GM21737 (cell line): ENCODE data around the gene ARRB1.

Experiments used
- ATAC-seq: cut with Tn5 transposase; IDR thresholded peaks from one replicate; pipeline ENCODE4 v1.9.1; 2021; ENCODE audit warnings: mild to moderate bottlenecking, moderate library complexity; ENCODE audit not compliant: unreplicated experiment

The ARRB1 gene

GRCh38 chr11:75303544-75304224, 47.8 kb downstream of the ARRB1 start:
- no peak for ATAC-seq

- no peak for ATAC-seq
Measured at GRCh38 chr11:75302371-75302770, 49.1 kb downstream of the ARRB1 start.

GRCh38 chr11:75301601-75302345, 49.7 kb downstream of the ARRB1 start:
- no peak for ATAC-seq

- ATAC-seq, result no peak
Measured at GRCh38 chr11:75301131-75301530, 50.3 kb downstream of the ARRB1 start.

GRCh38 chr11:75298976-75299260, 52.5 kb downstream of the ARRB1 start:
- ATAC-seq, result no peak

- no peak for ATAC-seq
Measured at GRCh38 chr11:75298191-75298975, 53.1 kb downstream of the ARRB1 start.

GRCh38 chr11:75293903-75294302, 57.6 kb downstream of the ARRB1 start:
- ATAC-seq, result no peak

- no peak for ATAC-seq
Measured at GRCh38 chr11:75292943-75293342, 58.5 kb downstream of the ARRB1 start.

- ATAC-seq, result no peak
Measured at GRCh38 chr11:75291741-75292140, 59.7 kb downstream of the ARRB1 start.

- no peak for ATAC-seq
Measured at GRCh38 chr11:75289919-75290318, 61.5 kb downstream of the ARRB1 start.

- no peak for ATAC-seq
Measured at GRCh38 chr11:75289511-75289760, 62.0 kb downstream of the ARRB1 start.

GRCh38 chr11:75287579-75287978, 63.9 kb downstream of the ARRB1 start:
- ATAC-seq, result no peak

- ATAC-seq, result no peak
Measured at GRCh38 chr11:75286826-75287465, 64.5 kb downstream of the ARRB1 start.

- ATAC-seq, result no peak
Measured at GRCh38 chr11:75285776-75286360, 65.6 kb downstream of the ARRB1 start.

GRCh38 chr11:75283391-75283931, 68.0 kb downstream of the ARRB1 start:
- ATAC-seq, result no peak

- ATAC-seq, result no peak
Measured at GRCh38 chr11:75281469-75282095, 69.9 kb downstream of the ARRB1 start.

- no peak for ATAC-seq
Measured at GRCh38 chr11:75280770-75281468, 70.5 kb downstream of the ARRB1 start.

GRCh38 chr11:75280227-75280701, 71.2 kb downstream of the ARRB1 start:
- no peak for ATAC-seq

- no peak for ATAC-seq
Measured at GRCh38 chr11:75279273-75279672, 72.2 kb downstream of the ARRB1 start.
